ENCODE results near the gene AKT1S1. TPM values are rescaled to one million over a fixed set of nuclear protein-coding genes. Genes with fewer than 3 reads are reported as not detected.

Gene AKT1S1
- total and polyA plus RNA-seq, 2 donors (not counting 3 experiments of a cell fraction or from before 2014, with no cell fraction given) = 64.2 to 68.3 TPM

DNA sequence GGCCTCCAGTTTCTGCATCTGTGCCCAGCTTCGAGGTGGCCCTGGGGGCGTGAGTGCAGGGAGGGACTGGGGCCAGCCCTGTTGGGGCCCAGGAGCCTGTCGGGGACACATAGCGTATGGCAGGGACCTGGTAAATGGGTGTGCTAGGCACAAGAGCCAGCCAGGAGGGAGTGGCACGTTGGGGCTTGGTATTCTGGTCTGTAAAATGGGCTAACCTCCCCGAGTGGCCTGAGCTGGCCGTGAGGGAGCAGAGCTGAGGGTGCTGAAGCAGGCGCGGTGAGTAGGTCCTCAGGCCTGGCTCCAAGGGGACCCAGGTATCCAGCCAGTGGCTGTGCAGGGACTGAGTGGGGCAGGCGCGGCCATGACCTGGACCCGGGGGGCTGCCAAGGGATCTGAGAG is 21.9 kb downstream of the AKT1S1 start:
- ChIA-PET POLR2A (no interaction called here), CTCF (no interaction called here)
- BruUV-seq (replicated peaks) = no TSS peak
- peaks cover 2 to 43% of the 10 kb centered on the region in 2 experiments for H3K36me3 ChIP-seq (ENCODE audit: control insufficient read depth in 2 of 2, extremely low read depth in 1 of 2, insufficient read depth in 2 of 2, low read length in 2 of 2)
- no peak overlapping the region for H3K27ac ChIP-seq (ENCODE audit: insufficient read depth, low read depth, low read length)
- dilution Hi-C loops (cut with MboI; ENCODE audit: extremely low pct_ligation_motif_present, low sequenced_read_pairs) (no loop called here), intact Hi-C loops (cut with micrococcal nuclease) (no loop called here)
- FAIRE-seq (no peak), DNase-seq (ENCODE audit: low read depth, low spot score) (no peak)
- no peak overlapping the region for H3K4me3 ChIP-seq (replicated peaks in 1 of 3; ENCODE audit: insufficient read depth in 1 of 3, low read depth in 1 of 3, low read length in 3 of 3)
- H3K4me1 ChIP-seq (ENCODE audit: control insufficient read depth, extremely low read depth, insufficient read depth, low read length) = peaks cover 26% of the 10 kb centered on the region
- no peaks in the 10 kb centered on the region for H3K9me1 ChIP-seq (replicated peaks; ENCODE audit: control insufficient read depth, extremely low read depth, insufficient read depth, low read length)
- H3K27me3 ChIP-seq (ENCODE audit: control insufficient read depth in 2 of 2, insufficient read depth in 2 of 2, low read length in 2 of 2) = no peaks in the 10 kb centered on the region
- H4K20me1 ChIP-seq (replicated peaks; ENCODE audit: control insufficient read depth, extremely low read depth, insufficient read depth, low read length) = no peaks in the 10 kb centered on the region
- H3K4me2 ChIP-seq (ENCODE audit: insufficient read depth, low read length) = no peak overlapping the region
- no peak for TF ChIP-seq GATA2 (IDR thresholded peaks at IDR 0.05; ENCODE audit: insufficient read depth, insufficient read length, low read depth, low read length)
- no peak for TF ChIP-seq JUN (IDR thresholded peaks at IDR 0.05; ENCODE audit: borderline replicate concordance, insufficient read depth, insufficient read length, low read depth)
- TF ChIP-seq, protein P1, sequence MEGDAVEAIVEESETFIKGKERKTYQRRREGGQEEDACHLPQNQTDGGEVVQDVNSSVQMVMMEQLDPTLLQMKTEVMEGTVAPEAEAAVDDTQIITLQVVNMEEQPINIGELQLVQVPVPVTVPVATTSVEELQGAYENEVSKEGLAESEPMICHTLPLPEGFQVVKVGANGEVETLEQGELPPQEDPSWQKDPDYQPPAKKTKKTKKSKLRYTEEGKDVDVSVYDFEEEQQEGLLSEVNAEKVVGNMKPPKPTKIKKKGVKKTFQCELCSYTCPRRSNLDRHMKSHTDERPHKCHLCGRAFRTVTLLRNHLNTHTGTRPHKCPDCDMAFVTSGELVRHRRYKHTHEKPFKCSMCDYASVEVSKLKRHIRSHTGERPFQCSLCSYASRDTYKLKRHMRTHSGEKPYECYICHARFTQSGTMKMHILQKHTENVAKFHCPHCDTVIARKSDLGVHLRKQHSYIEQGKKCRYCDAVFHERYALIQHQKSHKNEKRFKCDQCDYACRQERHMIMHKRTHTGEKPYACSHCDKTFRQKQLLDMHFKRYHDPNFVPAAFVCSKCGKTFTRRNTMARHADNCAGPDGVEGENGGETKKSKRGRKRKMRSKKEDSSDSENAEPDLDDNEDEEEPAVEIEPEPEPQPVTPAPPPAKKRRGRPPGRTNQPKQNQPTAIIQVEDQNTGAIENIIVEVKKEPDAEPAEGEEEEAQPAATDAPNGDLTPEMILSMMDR (IDR thresholded peaks at IDR 0.05; ENCODE audit: extremely low read depth in 1 of 2, insufficient read depth in 1 of 2, low read depth in 1 of 2, low read length in 2 of 2) = no peak
- no peak for TF ChIP-seq POLR2A (IDR thresholded peaks at IDR 0.05; ENCODE audit: low read depth, low read length)
- TF ChIP-seq MYC (IDR thresholded peaks at IDR 0.05; ENCODE audit: low read depth, low read length) = no peak
- no peak for TF ChIP-seq POLR2AphosphoS5 (IDR thresholded peaks at IDR 0.05; ENCODE audit: insufficient read depth, low read depth, low read length)
- TF ChIP-seq, protein P2, sequence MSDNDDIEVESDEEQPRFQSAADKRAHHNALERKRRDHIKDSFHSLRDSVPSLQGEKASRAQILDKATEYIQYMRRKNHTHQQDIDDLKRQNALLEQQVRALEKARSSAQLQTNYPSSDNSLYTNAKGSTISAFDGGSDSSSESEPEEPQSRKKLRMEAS (IDR thresholded peaks at IDR 0.05; ENCODE audit: insufficient read depth, insufficient read length) = no peak
- TF ChIP-seq FOS (IDR thresholded peaks at IDR 0.05; ENCODE audit: borderline replicate concordance, insufficient read depth, low read length) = no peak
- TF ChIP-seq EZH2 (IDR thresholded peaks at IDR 0.05; ENCODE audit: borderline replicate concordance, low read depth, low read length, severe bottlenecking) = no peak
- peaks cover 25% of the 10 kb centered on the region for H3K79me2 ChIP-seq (ENCODE audit: control insufficient read depth, insufficient read depth, low read length)
- H3K9ac ChIP-seq (replicated peaks; ENCODE audit: extremely low read depth, insufficient read depth, low read length) = no peak overlapping the region
- no peaks in the 10 kb centered on the region for H3K9me3 ChIP-seq (replicated peaks; ENCODE audit: control insufficient read depth, insufficient read depth, low read length)
- no peak overlapping the region for H2AFZ ChIP-seq (ENCODE audit: low read depth, low read length)

All from endothelial cell of umbilical vein (primary cell).